SU-DHL-6 (cell line): ENCODE data around the gene EIF4B.

Source experiments
- H2AFZ ChIP-seq: fragments of 200-600 bp; sonication (generic); 2 replicates; pipeline ENCODE4 v1.6.1; 2014; ENCODE audit warnings: low read depth, mild to moderate bottlenecking, moderate library complexity, mixed read lengths, antibody characterized with exemption, low read length; ENCODE audit not compliant: severe bottlenecking
- H3F3A ChIP-seq: fragments of 200-600 bp; shearing (Covaris generic); 2 replicates; pipeline ENCODE4 v1.6.0; 2016; ENCODE audit warnings: antibody characterized with exemption, mild to moderate bottlenecking; ENCODE audit not compliant: insufficient read depth
- H3K27ac ChIP-seq: fragments of 200-600 bp; sonication (generic); 2 replicates; pipeline ENCODE4 v1.5.1; 2016; ENCODE audit warnings: low read depth, mild to moderate bottlenecking, low read length, moderate library complexity, mixed read lengths
- H3K27me3 ChIP-seq: fragments of 200-600 bp; sonication (generic), shearing (Covaris generic); 2 replicates; pipeline ENCODE4 v1.6.0; 2014; ENCODE audit warnings: mild to moderate bottlenecking, low read length
- H3K36me3 ChIP-seq: fragments of 200-600 bp; sonication (generic); 2 replicates; pipeline ENCODE4 v1.6.1; 2014; ENCODE audit warnings: mild to moderate bottlenecking, low read length, mixed read lengths
- H3K4me2 ChIP-seq: fragments of 300-600, 200-600 bp; shearing (Covaris generic), sonication (generic); 2 replicates; pipeline ENCODE4 v1.6.0; 2014; ENCODE audit warnings: low read length, low read depth, mild to moderate bottlenecking; ENCODE audit not compliant: poor library complexity, severe bottlenecking
- H3K4me3 ChIP-seq: fragments of 200-600 bp; sonication (generic); 2 replicates; pipeline ENCODE4 v1.5.1; 2014; ENCODE audit warnings: antibody characterized with exemption, low read length, mild to moderate bottlenecking, mixed read lengths; ENCODE audit not compliant: insufficient read depth, poor library complexity, severe bottlenecking
- H3K79me2 ChIP-seq: fragments of 200-600 bp; sonication (generic); 2 replicates; pipeline ENCODE4 v1.6.1; 2014; ENCODE audit warnings: mild to moderate bottlenecking, low read length, moderate library complexity; ENCODE audit not compliant: insufficient read depth
- H3K9ac ChIP-seq: fragments of 200-600 bp; sonication (generic); 2 replicates; pipeline ENCODE4 v1.7.0; 2014; ENCODE audit warnings: mild to moderate bottlenecking, low read length
- H3K9me2 ChIP-seq: fragments of 200-600 bp; sonication (generic); replicated peaks from 2 replicates; pipeline ENCODE4 v1.6.1; 2014; ENCODE audit warnings: low read length; ENCODE audit not compliant: insufficient read depth
- H3K9me3 ChIP-seq: fragments of 200-600 bp; sonication (generic); 2 replicates; pipeline ENCODE4 v1.6.1; 2014; ENCODE audit warnings: low read length, mixed read lengths; ENCODE audit not compliant: insufficient read depth
- H4K20me1 ChIP-seq: fragments of 200-600 bp; sonication (generic); 2 replicates; pipeline ENCODE4 v1.6.1; 2014; ENCODE audit warnings: low read depth, mild to moderate bottlenecking, antibody characterized with exemption, low read length, moderate library complexity, mixed read lengths
- EZH2phosphoT487 ChIP-seq: fragments of 200-600 bp; sonication (generic), shearing (Covaris generic); conservative IDR thresholded peaks from 2 replicates; pipeline ENCODE4 v1.6.1; 2018; ENCODE audit warnings: mild to moderate bottlenecking, antibody characterized with exemption, low read length, moderate library complexity, mixed read lengths
- TF ChIP-seq, protein P1 (sequence below): fragments of 200-600 bp; sonication (generic); IDR thresholded peaks from one replicate; pipeline ENCODE4 v1.5.1; 2017; ENCODE audit warnings: antibody characterized with exemption, mild to moderate bottlenecking, low read length, moderate library complexity; ENCODE audit not compliant: insufficient read depth, poor library complexity, severe bottlenecking

Gene EIF4B, protein sequence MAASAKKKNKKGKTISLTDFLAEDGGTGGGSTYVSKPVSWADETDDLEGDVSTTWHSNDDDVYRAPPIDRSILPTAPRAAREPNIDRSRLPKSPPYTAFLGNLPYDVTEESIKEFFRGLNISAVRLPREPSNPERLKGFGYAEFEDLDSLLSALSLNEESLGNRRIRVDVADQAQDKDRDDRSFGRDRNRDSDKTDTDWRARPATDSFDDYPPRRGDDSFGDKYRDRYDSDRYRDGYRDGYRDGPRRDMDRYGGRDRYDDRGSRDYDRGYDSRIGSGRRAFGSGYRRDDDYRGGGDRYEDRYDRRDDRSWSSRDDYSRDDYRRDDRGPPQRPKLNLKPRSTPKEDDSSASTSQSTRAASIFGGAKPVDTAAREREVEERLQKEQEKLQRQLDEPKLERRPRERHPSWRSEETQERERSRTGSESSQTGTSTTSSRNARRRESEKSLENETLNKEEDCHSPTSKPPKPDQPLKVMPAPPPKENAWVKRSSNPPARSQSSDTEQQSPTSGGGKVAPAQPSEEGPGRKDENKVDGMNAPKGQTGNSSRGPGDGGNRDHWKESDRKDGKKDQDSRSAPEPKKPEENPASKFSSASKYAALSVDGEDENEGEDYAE

GRCh38 chr12:53005986-53006809 lies at the start of gene EIF4B:
Gene EIF4B, plus strand, starts transcription at chr12:53006456. Its CDS starts 28 bp downstream, at chr12:53006484.
- H3K36me3 ChIP-seq = peaks cover 24% of the 10 kb centered on the region
- peak within 1 kb of the TSS; percentile 92 for H3K4me3 ChIP-seq
- TF ChIP-seq EZH2phosphoT487 = no peak
- TF ChIP-seq, protein P1, sequence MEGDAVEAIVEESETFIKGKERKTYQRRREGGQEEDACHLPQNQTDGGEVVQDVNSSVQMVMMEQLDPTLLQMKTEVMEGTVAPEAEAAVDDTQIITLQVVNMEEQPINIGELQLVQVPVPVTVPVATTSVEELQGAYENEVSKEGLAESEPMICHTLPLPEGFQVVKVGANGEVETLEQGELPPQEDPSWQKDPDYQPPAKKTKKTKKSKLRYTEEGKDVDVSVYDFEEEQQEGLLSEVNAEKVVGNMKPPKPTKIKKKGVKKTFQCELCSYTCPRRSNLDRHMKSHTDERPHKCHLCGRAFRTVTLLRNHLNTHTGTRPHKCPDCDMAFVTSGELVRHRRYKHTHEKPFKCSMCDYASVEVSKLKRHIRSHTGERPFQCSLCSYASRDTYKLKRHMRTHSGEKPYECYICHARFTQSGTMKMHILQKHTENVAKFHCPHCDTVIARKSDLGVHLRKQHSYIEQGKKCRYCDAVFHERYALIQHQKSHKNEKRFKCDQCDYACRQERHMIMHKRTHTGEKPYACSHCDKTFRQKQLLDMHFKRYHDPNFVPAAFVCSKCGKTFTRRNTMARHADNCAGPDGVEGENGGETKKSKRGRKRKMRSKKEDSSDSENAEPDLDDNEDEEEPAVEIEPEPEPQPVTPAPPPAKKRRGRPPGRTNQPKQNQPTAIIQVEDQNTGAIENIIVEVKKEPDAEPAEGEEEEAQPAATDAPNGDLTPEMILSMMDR = no peak
- peaks cover 31% of the 10 kb centered on the region for H4K20me1 ChIP-seq
- no peaks in the 10 kb centered on the region for H3K9me2 ChIP-seq
- peak within 1 kb of the TSS; percentile 97 for H3K4me2 ChIP-seq
- H3K9ac ChIP-seq = peak within 1 kb of the TSS; percentile 99
- no peaks in the 10 kb centered on the region for H3K27me3 ChIP-seq
- peaks cover 9% of the 10 kb centered on the region for H3F3A ChIP-seq
- H3K27ac ChIP-seq = peak within 1 kb of the TSS; percentile 85
- H3K9me3 ChIP-seq = no peaks in the 10 kb centered on the region
- peak within 1 kb of the TSS; percentile 82 for H2AFZ ChIP-seq
- peaks cover 49% of the 10 kb centered on the region for H3K79me2 ChIP-seq

GRCh38 chr12:52956987-52957386 lies 49.3 kb upstream of the EIF4B start:
- H3F3A ChIP-seq = no peaks in the 10 kb centered on the region
- no peak overlapping the region for H3K4me3 ChIP-seq
- no peak overlapping the region for H2AFZ ChIP-seq
- no peak overlapping the region for H3K4me2 ChIP-seq
- no peak overlapping the region for H3K9ac ChIP-seq
- H3K27me3 ChIP-seq = no peaks in the 10 kb centered on the region
- no peaks in the 10 kb centered on the region for H3K79me2 ChIP-seq
- no peak overlapping the region for H3K27ac ChIP-seq
- TF ChIP-seq, protein P1 = no peak
- no peak for TF ChIP-seq EZH2phosphoT487
- H3K9me2 ChIP-seq = no peaks in the 10 kb centered on the region
- no peaks in the 10 kb centered on the region for H4K20me1 ChIP-seq
- no peaks in the 10 kb centered on the region for H3K9me3 ChIP-seq
- H3K36me3 ChIP-seq = no peaks in the 10 kb centered on the region

- no peak overlapping the region for H3K9ac ChIP-seq
- H3K36me3 ChIP-seq = no peaks in the 10 kb centered on the region
Observed at GRCh38 chr12:52964556-52965336, 41.5 kb upstream of the EIF4B start.

More at GRCh38 chr12:52964556-52965336, 41.5 kb upstream of the EIF4B start:
- Histone ChIP-seq H4K20me1 (no peaks in the 10 kb centered on the region), H2AFZ (no peak overlapping the region), H3K79me2 (no peaks in the 10 kb centered on the region), H3K4me2 (no peak overlapping the region), H3F3A (no peaks in the 10 kb centered on the region), H3K9me3 (no peaks in the 10 kb centered on the region), H3K4me3 (no peak overlapping the region), H3K27me3 (no peaks in the 10 kb centered on the region), H3K27ac (no peak overlapping the region), H3K9me2 (no peaks in the 10 kb centered on the region)
- TF ChIP-seq, protein P1 = no peak
- TF ChIP-seq EZH2phosphoT487 = no peak
